A673 (cell line): Measurements from ENCODE around the gene SALL1. TPM values are rescaled to one million over a fixed set of nuclear protein-coding genes. Genes with fewer than 3 reads are reported as not detected.

Source experiments
- BruUV-seq: library from RNA; stranded (reverse); fragments of 400-500 nt; replicated peaks from 2 replicates; lab custom pipeline; 2021; lab: Mats Ljungman, UMichigan
- CTCF ChIA-PET: fragments of 300-600 bp; sonication (Branson Sonifier 250); formaldehyde crosslinking; loops from one replicate; lab custom pipeline; 2022; ENCODE audit warnings: antibody characterized with exemption; lab: Charles Lee
- POLR2A ChIA-PET: fragments of 300-600 bp; sonication (Branson Sonifier 250); formaldehyde crosslinking; loops from one replicate; lab custom pipeline; 2022; ENCODE audit warnings: antibody characterized with exemption; ENCODE audit not compliant: low non-redundant PET; lab: Charles Lee
- DNase-seq: peaks from one replicate; pipeline ENCODE4 v3.0.0-alpha.2; 2015; ENCODE audit warnings: low spot score
- H3K27ac ChIP-seq: fragments of 200-600 bp; sonication (generic); 2 replicates; pipeline ENCODE4 v1.5.1; 2016; ENCODE audit warnings: mixed run types, low read depth, mild to moderate bottlenecking, mixed read lengths, antibody characterized with exemption, low read length; ENCODE audit not compliant: poor library complexity, severe bottlenecking
- H3K27me3 ChIP-seq: fragments of 200-600 bp; sonication (generic); replicated peaks from 2 replicates; pipeline ENCODE4 v1.6.1; 2017; ENCODE audit warnings: mixed run types, low read depth, mild to moderate bottlenecking, mixed read lengths, antibody characterized with exemption, low read length; ENCODE audit not compliant: insufficient read depth, poor library complexity
- H3K36me3 ChIP-seq: fragments of 200-600 bp; sonication (generic); 2 replicates; pipeline ENCODE4 v1.6.1; 2016; ENCODE audit warnings: mixed run types, mild to moderate bottlenecking, mixed read lengths, antibody characterized with exemption, low read length; ENCODE audit not compliant: insufficient read depth, poor library complexity, severe bottlenecking
- H3K4me1 ChIP-seq: fragments of 200-600 bp; sonication (generic); 2 replicates; pipeline ENCODE4 v1.6.1; 2017; ENCODE audit warnings: mixed run types, mild to moderate bottlenecking, mixed read lengths, antibody characterized with exemption, low read length; ENCODE audit not compliant: insufficient read depth, poor library complexity, severe bottlenecking
- H3K4me3 ChIP-seq: fragments of 200-600 bp; sonication (generic); 2 replicates; pipeline ENCODE4 v1.5.1; 2016; ENCODE audit warnings: low read depth, mixed run types, mild to moderate bottlenecking, mixed read lengths, low read length; ENCODE audit not compliant: poor library complexity, severe bottlenecking
- H3K9me3 ChIP-seq: fragments of 200-600 bp; sonication (generic); 2 replicates; pipeline ENCODE4 v1.6.1; 2016; ENCODE audit warnings: mixed run types, low read depth, mild to moderate bottlenecking, mixed read lengths, antibody characterized with exemption, low read length; ENCODE audit not compliant: poor library complexity, severe bottlenecking
- CTCF ChIP-seq: fragments of 300-800, 200-600 bp; sonication (generic); conservative IDR thresholded peaks from 2 replicates; pipeline ENCODE4 v1.5.1; 2017; ENCODE audit warnings: low read depth, mild to moderate bottlenecking, antibody characterized with exemption, low read length, moderate library complexity, mixed read lengths
- EZH2 ChIP-seq: fragments of 200-600 bp; sonication (generic); IDR thresholded peaks from 2 replicates; pipeline ENCODE4 v1.6.1; 2017; ENCODE audit warnings: borderline replicate concordance, low read depth, mild to moderate bottlenecking, mixed read lengths, antibody characterized with exemption, low read length; ENCODE audit not compliant: poor library complexity, severe bottlenecking
- intact Hi-C: fragments of 100-400 bp; cut with micrococcal nuclease; formaldehyde crosslinking; loops from one replicate; pipeline ENCODE4 v1.10.0; 2022; ENCODE audit not compliant: unreplicated experiment
- total RNA-seq: library from RNA; stranded (reverse); gene quantifications from 2 replicates; pipeline ENCODE4 v1.2.3, GENCODE V29; 2021

SALL1 gene
- total RNA-seq, 1 experiment from 2014 or later: 24.8 TPM

- H3K27me3 ChIP-seq: peaks cover 69% of the 10 kb centered on the region
- peaks cover 6% of the 10 kb centered on the region for H3K4me1 ChIP-seq
- POLR2A ChIA-PET: interaction anchor here (0.6 kb wide), 1 partner anchor 298 kb away, joined by 4 read pairs; no protein-coding TSS in a partner anchor
- CTCF ChIA-PET: no interaction called here
- intact Hi-C loops: no loop called here
- TF ChIP-seq EZH2 (no peak), CTCF (no peak)
- no peak for DNase-seq
- H3K27ac ChIP-seq: no peak overlapping the region
- H3K4me3 ChIP-seq: no peak overlapping the region
- BruUV-seq: no TSS peak
- no peaks in the 10 kb centered on the region for H3K9me3 ChIP-seq
- H3K36me3 ChIP-seq: no peaks in the 10 kb centered on the region
Measured at GRCh38 chr16:51110700-51111157, 40.3 kb downstream of the SALL1 start.

GRCh38 chr16:51109173-51109572 lies 41.9 kb downstream of the SALL1 start:
- TF ChIP-seq CTCF: no peak
- ChIA-PET POLR2A (no interaction called here), CTCF (no interaction called here)
- no TSS peak for BruUV-seq
- Histone ChIP-seq H3K9me3 (no peaks in the 10 kb centered on the region), H3K4me3 (no peak overlapping the region), H3K4me1 (peaks cover 6% of the 10 kb centered on the region), H3K27ac (no peak overlapping the region), H3K27me3 (peaks cover 60% of the 10 kb centered on the region), H3K36me3 (no peaks in the 10 kb centered on the region)
- DNase-seq: no peak
- intact Hi-C loops: no loop called here

- Histone ChIP-seq H3K4me3 (no peak overlapping the region), H3K9me3 (no peaks in the 10 kb centered on the region), H3K27ac (no peak overlapping the region), H3K36me3 (no peaks in the 10 kb centered on the region), H3K4me1 (peaks cover 3% of the 10 kb centered on the region), H3K27me3 (peaks cover 49% of the 10 kb centered on the region)
- no TSS peak for BruUV-seq
- POLR2A ChIA-PET: no interaction called here
- CTCF ChIA-PET: no interaction called here
- intact Hi-C loops: no loop called here
- no peak for TF ChIP-seq EZH2
- TF ChIP-seq CTCF: no peak
- no peak for DNase-seq
Measured at GRCh38 chr16:51107742-51108141, 43.3 kb downstream of the SALL1 start.
